ENCODE results near the gene ENG. TPM values are rescaled to one million over a fixed set of nuclear protein-coding genes. Genes with fewer than 3 reads are reported as not detected.

The ENG gene
- total RNA-seq (100 to 1,000 TPM; 339 to 538 TPM), polyA plus RNA-seq (100 to 1,000 TPM in 1 of 2 donors, 10 to 100 TPM in 1; 46.1 to 191 TPM)
- long read RNA-seq, donor 1, transcript ENG-201 (14 exons, 3,059 nt), result minor isoform, 9 of 2,057 reads
- long read RNA-seq, donor 1, transcript ENG-202 (15 exons, 3,048 nt), result major isoform, 1,241 of 2,057 reads
- long read RNA-seq, donor 1, partial matches to known transcripts, result 650 of 2,057 reads
- long read RNA-seq, donor 1, other reads (novel, unspliced or antisense), result 156 of 2,057 reads
- long read RNA-seq, donor 2, transcript ENG-201 (14 exons, 3,059 nt), result minor isoform, 8 of 695 reads
- long read RNA-seq, donor 2, transcript ENG-202 (15 exons, 3,048 nt), result major isoform, 402 of 695 reads
- long read RNA-seq, donor 2, partial matches to known transcripts, result 199 of 695 reads
- long read RNA-seq, donor 2, other reads (novel, unspliced or antisense), result 86 of 695 reads

DNA sequence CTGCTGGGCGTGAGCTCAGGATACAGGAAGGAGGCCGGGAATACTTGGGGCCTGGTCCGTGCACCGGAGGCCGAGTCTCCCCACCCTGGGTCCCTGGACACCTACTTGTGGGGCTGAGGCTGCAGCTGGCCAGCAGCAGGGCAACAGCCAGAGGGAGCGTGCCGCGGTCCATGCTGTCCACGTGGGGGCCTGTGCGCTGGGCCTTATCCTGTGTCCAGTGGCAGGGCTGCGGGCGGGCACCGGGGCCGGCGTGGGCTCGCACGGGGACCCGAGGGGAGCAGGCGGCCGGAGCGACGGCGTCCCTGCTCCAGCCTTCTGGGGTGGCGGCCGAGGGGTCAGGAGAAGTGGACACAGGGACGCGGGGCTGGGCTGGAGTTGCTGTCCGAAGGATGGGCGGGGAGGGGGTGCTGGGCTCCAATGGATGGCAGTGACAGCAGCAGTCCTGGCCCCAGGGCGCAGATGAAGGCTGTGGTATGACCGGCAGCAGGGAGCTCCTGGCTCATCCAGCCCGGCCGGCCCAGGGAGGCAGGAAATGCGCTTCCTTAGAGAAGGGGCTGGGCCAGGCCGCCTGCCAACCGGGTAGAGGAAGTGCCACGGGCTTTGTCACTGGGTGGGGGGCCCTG lies at the start of gene ENG:
TSS of gene ENG (minus strand) at position 475 of the 623 bp plus-strand sequence. CDS start at position 172, 303 bp downstream.
- Histone ChIP-seq H3K27me3 (ENCODE audit: control insufficient read depth in 1 of 2, insufficient read depth in 2 of 2, low read length in 1 of 2) (no peaks in the 10 kb centered on the region), H3K27ac (ENCODE audit: low read depth in 1 of 2, low read length in 2 of 2) (peak within 1 kb of the TSS; percentile 87 to 88), H3K4me3 (ENCODE audit: low read length in 2 of 2) (peak within 1 kb of the TSS; percentile 36 to 53), H3K9me3 (ENCODE audit: control insufficient read depth, low read length) (no peaks in the 10 kb centered on the region), H3K36me3 (ENCODE audit: control insufficient read depth in 1 of 2, insufficient read depth in 2 of 2, low read length in 1 of 2) (no peaks in the 10 kb centered on the region), H3K4me1 (ENCODE audit: control insufficient read depth in 1 of 2, insufficient read depth in 2 of 2, low read length in 2 of 2) (no peaks in the 10 kb centered on the region)
- intact Hi-C loops (cut with DNase I), result no loop called here
- 3 to 4% methylated on average over 37 of the region's 37 CpGs for WGBS, 2 donors
- peak; percentile 70 for ATAC-seq (ENCODE audit: low FRiP score)
- peak; percentile 92 to 93 for DNase-seq

DNA sequence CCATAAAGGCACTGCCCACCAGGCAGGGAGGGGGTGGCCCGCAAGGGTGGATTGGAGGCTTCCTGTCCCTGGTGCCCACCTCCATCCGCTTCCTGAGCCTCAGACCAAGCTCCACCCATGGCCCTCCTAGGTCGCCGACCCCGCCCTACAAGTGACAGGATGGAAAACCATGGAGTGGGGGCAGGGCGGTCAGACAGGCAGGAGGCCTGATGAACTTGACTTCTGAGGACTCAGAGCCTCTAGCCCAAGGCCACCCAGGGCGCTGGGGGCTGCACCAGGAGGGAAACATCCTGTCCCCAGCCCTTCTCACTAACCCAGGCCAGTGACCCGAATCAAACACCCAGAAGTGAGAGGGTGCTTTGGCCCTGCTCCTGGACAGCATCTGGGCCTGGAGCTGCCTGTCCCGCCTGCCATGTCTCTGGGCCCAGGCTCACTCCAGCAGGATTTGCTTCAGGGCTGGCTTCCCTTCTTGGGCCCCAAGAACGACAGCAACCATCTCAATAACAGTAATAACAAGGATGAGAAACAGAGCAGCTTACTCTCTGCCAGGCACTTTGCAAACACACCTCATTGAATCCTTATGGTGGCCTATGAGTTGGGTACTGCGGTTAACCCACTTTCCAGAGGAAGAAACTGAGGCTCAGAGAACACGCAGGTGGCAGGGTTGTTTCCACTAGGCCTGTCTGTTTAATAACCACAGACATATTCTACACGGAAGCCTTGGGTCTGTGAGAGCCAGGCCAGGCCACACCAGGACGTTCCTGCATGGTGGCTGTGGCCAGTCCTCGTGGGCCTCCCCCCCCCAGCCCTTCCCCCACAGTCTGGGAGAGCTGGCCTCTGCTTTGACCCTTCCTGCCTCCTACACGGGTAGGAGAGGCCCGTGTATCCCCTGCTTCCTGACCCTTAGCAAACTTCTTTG lies 49.4 kb upstream of the ENG start:
- WGBS, 2 donors, result 40 to 48% methylated on average over 17 of the region's 17 CpGs
- peak; percentile 87 to 92 for DNase-seq
- Histone ChIP-seq H3K9me3 (ENCODE audit: control insufficient read depth, low read length) (no peaks in the 10 kb centered on the region), H3K36me3 (ENCODE audit: control insufficient read depth in 1 of 2, insufficient read depth in 2 of 2, low read length in 1 of 2) (no peaks in the 10 kb centered on the region), H3K4me3 (ENCODE audit: low read length in 2 of 2) (no peak overlapping the region), H3K27me3 (ENCODE audit: control insufficient read depth in 1 of 2, insufficient read depth in 2 of 2, low read length in 1 of 2) (no peaks in the 10 kb centered on the region), H3K4me1 (ENCODE audit: control insufficient read depth in 1 of 2, insufficient read depth in 2 of 2, low read length in 2 of 2) (no peaks in the 10 kb centered on the region), H3K27ac (ENCODE audit: low read depth in 1 of 2, low read length in 2 of 2) (peak overlapping the region in 1 of 2 donors; percentile 0)
- ATAC-seq (ENCODE audit: low FRiP score), result peak; percentile 24
- intact Hi-C loops (cut with DNase I), result no loop called here

GRCh38 chr9:127899128-127899943 lies 44.9 kb upstream of the ENG start, which contains the start of gene ST6GALNAC6:
Gene ST6GALNAC6, minus strand, starts transcription at chr9:127899603. Its CDS starts 1,622 bp downstream, at chr9:127897981.
- ATAC-seq (ENCODE audit: low FRiP score) (peak; percentile 80), DNase-seq (peak; percentile 82 to 93)
- Histone ChIP-seq H3K4me1 (ENCODE audit: control insufficient read depth in 1 of 2, insufficient read depth in 2 of 2, low read length in 2 of 2) (no peaks in the 10 kb centered on the region), H3K4me3 (ENCODE audit: low read length in 2 of 2) (peak within 1 kb of the TSS; percentile 77 to 97), H3K27ac (ENCODE audit: low read depth in 1 of 2, low read length in 2 of 2) (peak within 1 kb of the TSS; percentile 92 to 96), H3K9me3 (ENCODE audit: control insufficient read depth, low read length) (no peaks in the 10 kb centered on the region), H3K36me3 (ENCODE audit: control insufficient read depth in 1 of 2, insufficient read depth in 2 of 2, low read length in 1 of 2) (peaks cover 0 to 5% of the 10 kb centered on the region in 2 donors), H3K27me3 (ENCODE audit: control insufficient read depth in 1 of 2, insufficient read depth in 2 of 2, low read length in 1 of 2) (no peaks in the 10 kb centered on the region)
- intact Hi-C loops (cut with DNase I), result loop anchor here in 1 of 2 donors (2.0 to 5.0 kb wide), 2 partner anchors 17 to 37 kb away; partner anchors contain the start of gene ST6GALNAC4
- 1% methylated on average over 26 to 89 of the region's 89 CpGs for WGBS, 2 donors

DNA sequence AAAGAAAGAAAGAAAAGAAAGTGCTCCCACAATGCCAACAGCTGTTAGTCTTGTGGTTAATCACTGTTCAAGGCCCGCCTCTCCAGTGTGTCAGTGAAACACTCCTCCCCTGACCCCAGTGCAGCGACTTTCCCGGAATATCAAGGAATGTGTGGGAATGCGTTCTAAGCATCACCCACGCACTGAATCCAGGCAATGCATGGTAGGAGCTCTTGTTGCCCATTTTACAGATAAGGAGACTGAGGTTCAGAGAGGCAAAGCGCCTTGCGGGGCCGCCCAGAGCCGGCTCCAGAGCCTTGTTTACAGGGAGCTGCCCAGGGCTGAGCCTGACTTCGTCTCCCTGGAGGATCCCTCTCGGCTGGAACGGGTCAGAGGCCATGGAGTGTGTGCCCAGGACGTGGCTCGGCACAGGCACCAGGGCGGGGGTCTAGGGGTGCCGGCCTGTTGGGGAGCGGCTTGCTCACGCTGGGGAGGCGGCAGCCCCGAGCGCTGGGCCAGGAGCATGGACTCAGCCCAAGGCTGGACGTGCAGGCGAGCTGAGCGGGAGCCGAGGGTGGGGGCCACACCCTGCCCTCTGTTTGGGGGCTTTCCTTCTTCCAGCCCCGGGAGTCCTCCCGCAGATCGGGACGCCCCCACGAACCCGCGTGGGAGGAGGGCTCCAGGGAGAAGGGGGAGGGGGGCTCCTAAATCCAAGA lies 44.1 kb upstream of the ENG start:
- no peaks in the 10 kb centered on the region for H3K9me3 ChIP-seq (ENCODE audit: control insufficient read depth, low read length)
- H3K27me3 ChIP-seq (ENCODE audit: control insufficient read depth in 1 of 2, insufficient read depth in 2 of 2, low read length in 1 of 2), result no peaks in the 10 kb centered on the region
- H3K4me3 ChIP-seq (ENCODE audit: low read length in 2 of 2), result peak overlapping the region; percentile 77 to 97
- no peaks in the 10 kb centered on the region for H3K4me1 ChIP-seq (ENCODE audit: control insufficient read depth in 1 of 2, insufficient read depth in 2 of 2, low read length in 2 of 2)
- DNase-seq, result peak; percentile 80 to 87
- H3K27ac ChIP-seq (ENCODE audit: low read depth in 1 of 2, low read length in 2 of 2), result peak overlapping the region; percentile 92 to 96
- intact Hi-C loops (cut with DNase I), result loop anchor here in 1 of 2 donors (2.0 to 5.0 kb wide), 2 partner anchors 18 to 36 kb away; partner anchors contain the start of gene ST6GALNAC4
- WGBS, 2 donors, result 7 to 8% methylated on average over 25 to 32 of the region's 32 CpGs
- peaks cover 0 to 10% of the 10 kb centered on the region in 2 donors for H3K36me3 ChIP-seq (ENCODE audit: control insufficient read depth in 1 of 2, insufficient read depth in 2 of 2, low read length in 1 of 2)
- ATAC-seq (ENCODE audit: low FRiP score), result peak; percentile 80

GRCh38 chr9:127897193-127897692 lies 42.8 kb upstream of the ENG start:
- Histone ChIP-seq H3K27ac (ENCODE audit: low read depth in 1 of 2, low read length in 2 of 2) (peak overlapping the region; percentile 24 to 66), H3K9me3 (ENCODE audit: control insufficient read depth, low read length) (peaks cover 1% of the 10 kb centered on the region), H3K27me3 (ENCODE audit: control insufficient read depth in 1 of 2, insufficient read depth in 2 of 2, low read length in 1 of 2) (no peaks in the 10 kb centered on the region), H3K4me3 (ENCODE audit: low read length in 2 of 2) (peak overlapping the region in 1 of 2 donors; percentile 5), H3K4me1 (ENCODE audit: control insufficient read depth in 1 of 2, insufficient read depth in 2 of 2, low read length in 2 of 2) (no peaks in the 10 kb centered on the region), H3K36me3 (ENCODE audit: control insufficient read depth in 1 of 2, insufficient read depth in 2 of 2, low read length in 1 of 2) (peaks cover 5 to 18% of the 10 kb centered on the region in 2 donors)
- 8 to 13% methylated on average over 19 of the region's 19 CpGs for WGBS, 2 donors
- intact Hi-C loops (cut with DNase I), result loop anchor here in 1 of 2 donors (5.0 kb wide), 1 partner anchor 35 kb away; no protein-coding TSS in a partner anchor
- DNase-seq (peak; percentile 86 to 92), ATAC-seq (ENCODE audit: low FRiP score) (peak; percentile 89)

- Histone ChIP-seq H3K9me3 (ENCODE audit: control insufficient read depth, low read length) (peaks cover 1% of the 10 kb centered on the region), H3K27ac (ENCODE audit: low read depth in 1 of 2, low read length in 2 of 2) (peak overlapping the region; percentile 20 to 62), H3K27me3 (ENCODE audit: control insufficient read depth in 1 of 2, insufficient read depth in 2 of 2, low read length in 1 of 2) (no peaks in the 10 kb centered on the region), H3K4me3 (ENCODE audit: low read length in 2 of 2) (peak overlapping the region in 1 of 2 donors; percentile 5), H3K36me3 (ENCODE audit: control insufficient read depth in 1 of 2, insufficient read depth in 2 of 2, low read length in 1 of 2) (peaks cover 5 to 18% of the 10 kb centered on the region in 2 donors), H3K4me1 (ENCODE audit: control insufficient read depth in 1 of 2, insufficient read depth in 2 of 2, low read length in 2 of 2) (no peaks in the 10 kb centered on the region)
- intact Hi-C loops (cut with DNase I), result loop anchor here in 1 of 2 donors (5.0 kb wide), 1 partner anchor 34 kb away; no protein-coding TSS in a partner anchor
- 57 to 65% methylated on average over 16 of the region's 16 CpGs for WGBS, 2 donors
- DNase-seq (no peak), ATAC-seq (ENCODE audit: low FRiP score) (no peak)
Observed at GRCh38 chr9:127896395-127897192, 42.1 kb upstream of the ENG start.
